IMR-90 (cell line): ENCODE results near the gene RBPJ.

Experiments
- BHLHE40 ChIP-seq: fragments of 150-350 bp; IDR thresholded peaks from 2 replicates; pipeline ENCODE4 v1.6.1; 2016; ENCODE audit warnings: mild to moderate bottlenecking, low read depth, low read length
- FOS ChIP-seq: fragments of 150-350 bp; IDR thresholded peaks from 2 replicates; pipeline ENCODE4 v1.6.1; 2016; ENCODE audit warnings: low read depth, low read length
- MAFK ChIP-seq: IDR thresholded peaks from 2 replicates; pipeline ENCODE4 v1.6.1; 2012; ENCODE audit warnings: low read depth, low read length, improper control_type of control experiment
- MAZ ChIP-seq: IDR thresholded peaks from 2 replicates; pipeline ENCODE4 v1.6.1; 2012; ENCODE audit warnings: low read depth, mild to moderate bottlenecking, low read length, improper control_type of control experiment, moderate library complexity, borderline replicate concordance
- MXI1 ChIP-seq: IDR thresholded peaks from 2 replicates; pipeline ENCODE4 v1.6.1; 2012; ENCODE audit warnings: low read depth, mild to moderate bottlenecking, low read length, moderate library complexity, borderline replicate concordance
- POLR2A ChIP-seq: IDR thresholded peaks from 2 replicates; pipeline ENCODE4 v1.6.1; 2012; ENCODE audit warnings: mild to moderate bottlenecking, low read depth, low read length
- RFX5 ChIP-seq: IDR thresholded peaks from 2 replicates; pipeline ENCODE4 v1.8.0; 2012; ENCODE audit warnings: low read depth, mild to moderate bottlenecking, low read length, moderate library complexity
- SMC3 ChIP-seq: fragments of 150-350 bp; IDR thresholded peaks from 2 replicates; pipeline ENCODE4 v1.6.1; 2016; ENCODE audit warnings: low read depth, mild to moderate bottlenecking, antibody characterized with exemption, low read length, moderate library complexity
- TF ChIP-seq, protein P1 (sequence below): conservative IDR thresholded peaks from 2 replicates; pipeline ENCODE4 v1.5.1; 2012; ENCODE audit warnings: mild to moderate bottlenecking, low read depth, low read length, improper control_type of control experiment

GRCh38 chr4:26298198-26298947 lies 22.4 kb upstream of the RBPJ start:
- TF ChIP-seq, protein P1, sequence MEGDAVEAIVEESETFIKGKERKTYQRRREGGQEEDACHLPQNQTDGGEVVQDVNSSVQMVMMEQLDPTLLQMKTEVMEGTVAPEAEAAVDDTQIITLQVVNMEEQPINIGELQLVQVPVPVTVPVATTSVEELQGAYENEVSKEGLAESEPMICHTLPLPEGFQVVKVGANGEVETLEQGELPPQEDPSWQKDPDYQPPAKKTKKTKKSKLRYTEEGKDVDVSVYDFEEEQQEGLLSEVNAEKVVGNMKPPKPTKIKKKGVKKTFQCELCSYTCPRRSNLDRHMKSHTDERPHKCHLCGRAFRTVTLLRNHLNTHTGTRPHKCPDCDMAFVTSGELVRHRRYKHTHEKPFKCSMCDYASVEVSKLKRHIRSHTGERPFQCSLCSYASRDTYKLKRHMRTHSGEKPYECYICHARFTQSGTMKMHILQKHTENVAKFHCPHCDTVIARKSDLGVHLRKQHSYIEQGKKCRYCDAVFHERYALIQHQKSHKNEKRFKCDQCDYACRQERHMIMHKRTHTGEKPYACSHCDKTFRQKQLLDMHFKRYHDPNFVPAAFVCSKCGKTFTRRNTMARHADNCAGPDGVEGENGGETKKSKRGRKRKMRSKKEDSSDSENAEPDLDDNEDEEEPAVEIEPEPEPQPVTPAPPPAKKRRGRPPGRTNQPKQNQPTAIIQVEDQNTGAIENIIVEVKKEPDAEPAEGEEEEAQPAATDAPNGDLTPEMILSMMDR = no peak
- TF ChIP-seq FOS = no peak
- TF ChIP-seq POLR2A = no peak
- TF ChIP-seq MAZ = no peak
- no peak for TF ChIP-seq RFX5
- TF ChIP-seq BHLHE40 = no peak
- no peak for TF ChIP-seq MAFK
- no peak for TF ChIP-seq MXI1
- no peak for TF ChIP-seq SMC3
